SK-N-SH (cell line): ENCODE measurements around the gene EDA.

Source experiments
- CHD2 ChIP-seq: fragments of 150-350 bp; IDR thresholded peaks from 2 replicates; pipeline ENCODE4 v1.6.1; 2018; ENCODE audit warnings: low read length; ENCODE audit not compliant: partially characterized antibody
- CTCF ChIP-seq: fragments of 200-600 bp; sonication (generic); IDR thresholded peaks from 2 replicates; pipeline ENCODE4 v1.6.1; 2017; ENCODE audit warnings: antibody characterized with exemption, mild to moderate bottlenecking, moderate library complexity
- EP300 ChIP-seq, 2 experiments: IDR thresholded peaks; 2 replicates each; pipeline versions ENCODE4 v1.4.0 to v1.6.1; 2012; ENCODE audit warnings: borderline replicate concordance in 1 of 2, low read depth in 1 of 2, low read length in 1 of 2
- EZH2phosphoT487 ChIP-seq: fragments of 200-600 bp; sonication (generic); IDR thresholded peaks from 2 replicates; pipeline ENCODE4 v1.6.1; 2017; ENCODE audit warnings: low read depth, mixed run types, mild to moderate bottlenecking, antibody characterized with exemption, moderate library complexity, borderline replicate concordance
- GATA2 ChIP-seq: sonication (generic); formaldehyde crosslinking; IDR thresholded peaks from 2 replicates; pipeline ENCODE4 v1.5.0; 2020; ENCODE audit warnings: mild to moderate bottlenecking, missing genetic modification reagents
- JUND ChIP-seq: IDR thresholded peaks from 2 replicates; pipeline ENCODE4 v1.4.0; 2012
- MXI1 ChIP-seq: IDR thresholded peaks from 2 replicates; pipeline ENCODE4 v1.6.1; 2012; ENCODE audit warnings: mild to moderate bottlenecking, low read depth, low read length, improper control_type of control experiment
- POLR2AphosphoS5 ChIP-seq: IDR thresholded peaks from 2 replicates; pipeline ENCODE4 v1.6.1; 2012; ENCODE audit warnings: low read depth, low read length
- RAD21 ChIP-seq: IDR thresholded peaks from 2 replicates; pipeline ENCODE4 v1.6.1; 2012; ENCODE audit warnings: mild to moderate bottlenecking, low read length
- RCOR1 ChIP-seq: fragments of 150-350 bp; IDR thresholded peaks from 2 replicates; pipeline ENCODE4 v1.6.1; 2017; ENCODE audit warnings: antibody characterized with exemption, low read length
- SMC3 ChIP-seq: IDR thresholded peaks from 2 replicates; pipeline ENCODE4 v1.6.1; 2012; ENCODE audit warnings: low read depth, low read length, improper control_type of control experiment
- TAF1 ChIP-seq: IDR thresholded peaks from 2 replicates; pipeline ENCODE4 v1.6.1; 2012; ENCODE audit warnings: low read depth, mild to moderate bottlenecking, low read length, moderate library complexity, borderline replicate concordance
- TEAD4 ChIP-seq: IDR thresholded peaks from 2 replicates; pipeline ENCODE4 v1.4.0; 2012; ENCODE audit warnings: mild to moderate bottlenecking, borderline replicate concordance; ENCODE audit not compliant: insufficient read depth

GRCh38 chrX:69741721-69742120, 125.8 kb downstream of the EDA start:
- TF ChIP-seq SMC3: no peak
- TF ChIP-seq CTCF: no peak
- no peak for TF ChIP-seq GATA2 (CRISPR knock-in tag)
- TF ChIP-seq EP300 (IDR thresholded peaks at IDR 0.05; ENCODE audit: borderline replicate concordance in 1 of 2, low read depth in 1 of 2, low read length in 1 of 2): no peak
- TF ChIP-seq TEAD4: no peak
- no peak for TF ChIP-seq CHD2
- TF ChIP-seq JUND: no peak
- no peak for TF ChIP-seq EZH2phosphoT487
- TF ChIP-seq RCOR1: no peak
- TF ChIP-seq POLR2AphosphoS5: no peak
- no peak for TF ChIP-seq MXI1
- no peak for TF ChIP-seq RAD21
- no peak for TF ChIP-seq TAF1
